Liver (tissue), 9 donors: ENCODE measurements around the gene AKR1C3. TPM values are rescaled to one million over a fixed set of nuclear protein-coding genes. Genes with fewer than 3 reads are reported as not detected.

ENCODE experiments used
- DNase-seq: peaks from one replicate; pipeline ENCODE4 v3.0.0-alpha.2; 2017; ENCODE audit warnings: low spot score
- H3K27ac ChIP-seq, 2 donors: one replicate each; pipeline ENCODE4 v1.7.0; 2013; ENCODE audit warnings: inconsistent platforms in 2 of 2, low read length in 2 of 2, control low read depth in 1 of 2, low read depth in 1 of 2, mild to moderate bottlenecking in 1 of 2
- H3K27me3 ChIP-seq, 4 donors: one replicate each; pipeline versions ENCODE4 v1.6.1 to v1.7.0; 2013; ENCODE audit warnings: low read length in 3 of 4, inconsistent platforms in 1 of 4, mild to moderate bottlenecking in 1 of 4, moderate library complexity in 1 of 4; ENCODE audit not compliant: control insufficient read depth in 4 of 4, insufficient read depth in 4 of 4
- H3K36me3 ChIP-seq, 4 donors: one replicate each; pipeline versions ENCODE4 v1.6.1 to v1.7.0; 2013; ENCODE audit warnings: low read length in 3 of 4, mild to moderate bottlenecking in 3 of 4, low read depth in 1 of 4, moderate library complexity in 1 of 4; ENCODE audit not compliant: control insufficient read depth in 4 of 4, insufficient read depth in 3 of 4
- H3K4me1 ChIP-seq, 4 donors: one replicate each; pipeline versions ENCODE4 v1.6.1 to v1.7.0; 2013; ENCODE audit warnings: low read length in 3 of 4, mild to moderate bottlenecking in 3 of 4, moderate library complexity in 1 of 4; ENCODE audit not compliant: control insufficient read depth in 4 of 4, insufficient read depth in 4 of 4
- H3K4me3 ChIP-seq, 3 donors: one replicate each; pipeline versions ENCODE4 v1.6.1 to v1.7.0; 2013; ENCODE audit warnings: low read length in 3 of 3, control low read depth in 1 of 3, low read depth in 1 of 3, mild to moderate bottlenecking in 1 of 3
- H3K9ac ChIP-seq, 2 donors: one replicate each; pipeline ENCODE4 v1.7.0; 2013; ENCODE audit warnings: low read length in 2 of 2, mild to moderate bottlenecking in 2 of 2, moderate library complexity in 2 of 2, control low read depth in 1 of 2, low read depth in 1 of 2
- H3K9me3 ChIP-seq, 4 donors: one replicate each; pipeline versions ENCODE4 v1.6.1 to v1.7.0; 2013; ENCODE audit warnings: low read length in 3 of 4; ENCODE audit not compliant: control insufficient read depth in 4 of 4
- EGR1 ChIP-seq, 2 donors: IDR thresholded peaks; 2 replicates each; pipeline ENCODE4 v1.6.1; 2016 to 2018; ENCODE audit warnings: antibody characterized with exemption in 2 of 2, low read depth in 2 of 2
- FOXA1 ChIP-seq: IDR thresholded peaks from 2 replicates; pipeline ENCODE4 v1.6.1; 2016; ENCODE audit warnings: antibody characterized with exemption
- FOXA2 ChIP-seq: IDR thresholded peaks from 2 replicates; pipeline ENCODE4 v1.6.1; 2016; ENCODE audit warnings: antibody characterized with exemption
- GABPA ChIP-seq, 2 donors: IDR thresholded peaks in 1 of 2; conservative IDR thresholded peaks in 1 of 2; 2 replicates each; pipeline ENCODE4 v1.6.1; 2016; ENCODE audit warnings: antibody characterized with exemption in 2 of 2, mild to moderate bottlenecking in 1 of 2, moderate library complexity in 1 of 2
- HNF4A ChIP-seq, 2 donors: conservative IDR thresholded peaks; 2 replicates each; pipeline ENCODE4 v1.6.1; 2016; ENCODE audit warnings: antibody characterized with exemption in 2 of 2, mild to moderate bottlenecking in 2 of 2
- HNF4G ChIP-seq: IDR thresholded peaks from 2 replicates; pipeline ENCODE4 v1.6.1; 2016; ENCODE audit warnings: antibody characterized with exemption
- JUND ChIP-seq, 2 donors: IDR thresholded peaks; 2 replicates each; pipeline ENCODE4 v1.6.1; 2016; ENCODE audit warnings: antibody characterized with exemption in 2 of 2
- MAX ChIP-seq: IDR thresholded peaks from 2 replicates; pipeline ENCODE4 v1.6.1; 2016; ENCODE audit warnings: antibody characterized with exemption
- NR2F2 ChIP-seq: IDR thresholded peaks from 2 replicates; pipeline ENCODE4 v1.6.1; 2016; ENCODE audit warnings: antibody characterized with exemption
- RAD21 ChIP-seq, 2 donors: IDR thresholded peaks; 2 replicates each; pipeline ENCODE4 v1.6.1; 2016; ENCODE audit warnings: antibody characterized with exemption in 2 of 2, mild to moderate bottlenecking in 2 of 2
- RXRA ChIP-seq, 2 donors: IDR thresholded peaks; 2 replicates each; pipeline ENCODE4 v1.6.1; 2017 to 2018; ENCODE audit warnings: antibody characterized with exemption in 2 of 2, mild to moderate bottlenecking in 1 of 2
- SP1 ChIP-seq: IDR thresholded peaks from 2 replicates; pipeline ENCODE4 v1.6.1; 2018; ENCODE audit warnings: antibody characterized with exemption, mild to moderate bottlenecking
- TAF1 ChIP-seq: conservative IDR thresholded peaks from 2 replicates; pipeline ENCODE4 v1.6.1; 2016; ENCODE audit warnings: antibody characterized with exemption, mild to moderate bottlenecking
- YY1 ChIP-seq: IDR thresholded peaks from 2 replicates; pipeline ENCODE4 v1.6.1; 2016; ENCODE audit warnings: antibody characterized with exemption, mild to moderate bottlenecking
- ZBTB33 ChIP-seq: IDR thresholded peaks from 2 replicates; pipeline ENCODE4 v1.6.1; 2016; ENCODE audit warnings: antibody characterized with exemption
- WGBS: extraction: QIAGEN DNeasy Blood & Tissue Kit; methylation state at CpG from one replicate; pipeline ENCODE4 v1.1.7; 2013; 5-methylcytosine and 5-hydroxymethylcytosine counted together
- polyA plus RNA-seq, 2 donors: library from polyadenylated mRNA; stranded (reverse) in 1 of 2; unstranded in 1 of 2; fragments of 200-250 nt in 1 of 2; fragments of >200 nt in 1 of 2; fragmentation: Nextera tagmentation in 1 of 2; extraction: Ambion mirVana in 1 of 2; gene quantifications; one replicate each; pipeline versions ENCODE4 v1.2.1 to v1.2.3, GENCODE V29; 2013 to 2015
- total RNA-seq, 2 donors: library from RNA; depleted of rRNA; stranded (reverse); fragments of >200 nt; gene quantifications; one replicate each; pipeline ENCODE4 v1.2.3, GENCODE V29; 2014
- TF ChIP-seq, protein P1 (sequence below): IDR thresholded peaks from 2 replicates; pipeline ENCODE4 v1.6.1; 2016; ENCODE audit warnings: antibody characterized with exemption, mild to moderate bottlenecking
- TF ChIP-seq, protein P2 (sequence below): IDR thresholded peaks from 2 replicates; pipeline ENCODE4 v1.6.1; 2016; ENCODE audit warnings: antibody characterized with exemption
- TF ChIP-seq, protein P3 (sequence below): fragments of 150-350 bp; IDR thresholded peaks from 2 replicates; pipeline ENCODE4 v1.5.1; 2017; ENCODE audit warnings: improper control_type of control experiment, low read depth, low read length; ENCODE audit not compliant: missing input control
- donor health status: healthy.
- donor health status: healthy.
- donor health status: healthy.
- donor health status: healthy.
- donor health status: healthy.

The AKR1C3 gene
- total and polyA plus RNA-seq, 4 donors: 65.8 to 292 (median 174) TPM

GRCh38 chr10:5147981-5148677, 53.9 kb downstream of the AKR1C3 start:
- Histone ChIP-seq H3K27ac (peak overlapping the region; percentile 85 to 91), H3K4me1 (peaks cover 7 to 27% (median 26%) of the 10 kb centered on the region in 4 donors), H3K4me3 (no peak overlapping the region), H3K36me3 (peaks cover 2 to 11% (median 6%) of the 10 kb centered on the region in 4 donors), H3K9me3 (peaks cover 0 to 5% (median 0%) of the 10 kb centered on the region in 4 donors), H3K9ac (no peak overlapping the region), H3K27me3 (no peaks in the 10 kb centered on the region)
- DNase-seq: no peak
- WGBS: 43% methylated on average over 3 of the region's 3 CpGs
- TF ChIP-seq, protein P1, sequence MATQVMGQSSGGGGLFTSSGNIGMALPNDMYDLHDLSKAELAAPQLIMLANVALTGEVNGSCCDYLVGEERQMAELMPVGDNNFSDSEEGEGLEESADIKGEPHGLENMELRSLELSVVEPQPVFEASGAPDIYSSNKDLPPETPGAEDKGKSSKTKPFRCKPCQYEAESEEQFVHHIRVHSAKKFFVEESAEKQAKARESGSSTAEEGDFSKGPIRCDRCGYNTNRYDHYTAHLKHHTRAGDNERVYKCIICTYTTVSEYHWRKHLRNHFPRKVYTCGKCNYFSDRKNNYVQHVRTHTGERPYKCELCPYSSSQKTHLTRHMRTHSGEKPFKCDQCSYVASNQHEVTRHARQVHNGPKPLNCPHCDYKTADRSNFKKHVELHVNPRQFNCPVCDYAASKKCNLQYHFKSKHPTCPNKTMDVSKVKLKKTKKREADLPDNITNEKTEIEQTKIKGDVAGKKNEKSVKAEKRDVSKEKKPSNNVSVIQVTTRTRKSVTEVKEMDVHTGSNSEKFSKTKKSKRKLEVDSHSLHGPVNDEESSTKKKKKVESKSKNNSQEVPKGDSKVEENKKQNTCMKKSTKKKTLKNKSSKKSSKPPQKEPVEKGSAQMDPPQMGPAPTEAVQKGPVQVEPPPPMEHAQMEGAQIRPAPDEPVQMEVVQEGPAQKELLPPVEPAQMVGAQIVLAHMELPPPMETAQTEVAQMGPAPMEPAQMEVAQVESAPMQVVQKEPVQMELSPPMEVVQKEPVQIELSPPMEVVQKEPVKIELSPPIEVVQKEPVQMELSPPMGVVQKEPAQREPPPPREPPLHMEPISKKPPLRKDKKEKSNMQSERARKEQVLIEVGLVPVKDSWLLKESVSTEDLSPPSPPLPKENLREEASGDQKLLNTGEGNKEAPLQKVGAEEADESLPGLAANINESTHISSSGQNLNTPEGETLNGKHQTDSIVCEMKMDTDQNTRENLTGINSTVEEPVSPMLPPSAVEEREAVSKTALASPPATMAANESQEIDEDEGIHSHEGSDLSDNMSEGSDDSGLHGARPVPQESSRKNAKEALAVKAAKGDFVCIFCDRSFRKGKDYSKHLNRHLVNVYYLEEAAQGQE: peak; percentile 49
- TF ChIP-seq JUND (IDR thresholded peaks at IDR 0.05): peak; percentile 17 to 83
- no peak for TF ChIP-seq TAF1
- peak; percentile 80 for TF ChIP-seq ZBTB33
- TF ChIP-seq, protein P2, sequence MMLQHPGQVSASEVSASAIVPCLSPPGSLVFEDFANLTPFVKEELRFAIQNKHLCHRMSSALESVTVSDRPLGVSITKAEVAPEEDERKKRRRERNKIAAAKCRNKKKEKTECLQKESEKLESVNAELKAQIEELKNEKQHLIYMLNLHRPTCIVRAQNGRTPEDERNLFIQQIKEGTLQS: peak; percentile 42
- no peak for TF ChIP-seq GABPA (IDR thresholded peaks at IDR 0.05 in 1 of 2, conservative IDR thresholded peaks at IDR 0.05 in 1 of 2)
- peak; percentile 88 to 94 for TF ChIP-seq HNF4A (conservative IDR thresholded peaks at IDR 0.05)
- peak; percentile 48 for TF ChIP-seq YY1
- TF ChIP-seq, protein P3, sequence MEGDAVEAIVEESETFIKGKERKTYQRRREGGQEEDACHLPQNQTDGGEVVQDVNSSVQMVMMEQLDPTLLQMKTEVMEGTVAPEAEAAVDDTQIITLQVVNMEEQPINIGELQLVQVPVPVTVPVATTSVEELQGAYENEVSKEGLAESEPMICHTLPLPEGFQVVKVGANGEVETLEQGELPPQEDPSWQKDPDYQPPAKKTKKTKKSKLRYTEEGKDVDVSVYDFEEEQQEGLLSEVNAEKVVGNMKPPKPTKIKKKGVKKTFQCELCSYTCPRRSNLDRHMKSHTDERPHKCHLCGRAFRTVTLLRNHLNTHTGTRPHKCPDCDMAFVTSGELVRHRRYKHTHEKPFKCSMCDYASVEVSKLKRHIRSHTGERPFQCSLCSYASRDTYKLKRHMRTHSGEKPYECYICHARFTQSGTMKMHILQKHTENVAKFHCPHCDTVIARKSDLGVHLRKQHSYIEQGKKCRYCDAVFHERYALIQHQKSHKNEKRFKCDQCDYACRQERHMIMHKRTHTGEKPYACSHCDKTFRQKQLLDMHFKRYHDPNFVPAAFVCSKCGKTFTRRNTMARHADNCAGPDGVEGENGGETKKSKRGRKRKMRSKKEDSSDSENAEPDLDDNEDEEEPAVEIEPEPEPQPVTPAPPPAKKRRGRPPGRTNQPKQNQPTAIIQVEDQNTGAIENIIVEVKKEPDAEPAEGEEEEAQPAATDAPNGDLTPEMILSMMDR: no peak
- TF ChIP-seq HNF4G: peak; percentile 46
- TF ChIP-seq NR2F2: peak; percentile 47
- peak; percentile 83 to 89 for TF ChIP-seq RXRA (IDR thresholded peaks at IDR 0.05)
- TF ChIP-seq SP1: peak; percentile 61
- no peak for TF ChIP-seq EGR1 (IDR thresholded peaks at IDR 0.05; ENCODE audit: low read depth in 2 of 2)
- peak; percentile 61 for TF ChIP-seq FOXA2
- peak; percentile 60 for TF ChIP-seq MAX
- TF ChIP-seq FOXA1: peak; percentile 61
- peak; percentile 29 to 43 for TF ChIP-seq RAD21 (IDR thresholded peaks at IDR 0.05)
